Tibial nerve (tissue), 4 donors: Measurements from ENCODE around the gene NAPG.

Source experiments
- CTCF ChIP-seq, 5 experiments: fragments of 200-600 bp in 3 of 5; fragments of 450-650 bp in 2 of 5; sonication (generic) in 3 of 5; IDR thresholded peaks; one replicate each; pipeline ENCODE4 v1.5.1; 2016 to 2019; ENCODE audit warnings: antibody characterized with exemption in 5 of 5, mild to moderate bottlenecking in 3 of 5, moderate library complexity in 2 of 5
- EP300 ChIP-seq, 2 donors: sonication (generic); formaldehyde crosslinking; IDR thresholded peaks; one replicate each; pipeline ENCODE4 v1.6.1; 2017; ENCODE audit warnings: antibody characterized with exemption in 2 of 2, mild to moderate bottlenecking in 1 of 2

GRCh38 chr18:10524507-10525370 is 1.1 kb upstream of the NAPG start:
- no peak for TF ChIP-seq EP300 (IDR thresholded peaks at IDR 0.05)
- TF ChIP-seq CTCF (IDR thresholded peaks at IDR 0.05): no peak
